ENCODE measurements around the gene STX4. TPM values are rescaled to one million over a fixed set of nuclear protein-coding genes. Genes with fewer than 3 reads are reported as not detected.

Gene STX4
- total RNA-seq, 1 donor from 2014 or later = 26.1 TPM

DNA sequence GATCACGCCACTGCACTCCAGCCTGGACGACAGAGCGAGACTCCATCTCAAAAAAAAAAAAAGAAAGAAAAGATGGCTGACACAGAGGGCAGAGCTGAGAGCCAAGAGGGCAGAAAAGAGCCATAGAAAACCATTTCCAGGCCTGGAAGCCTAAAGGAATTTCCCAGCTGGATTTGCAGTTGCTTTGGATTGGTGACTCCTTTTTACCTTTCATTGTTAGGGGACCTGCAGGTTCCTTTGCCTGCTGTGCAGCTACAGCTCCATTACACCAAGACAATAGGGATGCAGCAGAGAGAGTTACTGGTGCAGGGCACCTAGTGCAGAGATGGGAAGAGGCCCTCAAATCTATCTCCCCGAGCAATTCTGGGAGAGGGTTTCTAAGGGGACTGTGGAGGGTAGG lies 22.3 kb downstream of the STX4 start:
- TF ChIP-seq, protein P1, sequence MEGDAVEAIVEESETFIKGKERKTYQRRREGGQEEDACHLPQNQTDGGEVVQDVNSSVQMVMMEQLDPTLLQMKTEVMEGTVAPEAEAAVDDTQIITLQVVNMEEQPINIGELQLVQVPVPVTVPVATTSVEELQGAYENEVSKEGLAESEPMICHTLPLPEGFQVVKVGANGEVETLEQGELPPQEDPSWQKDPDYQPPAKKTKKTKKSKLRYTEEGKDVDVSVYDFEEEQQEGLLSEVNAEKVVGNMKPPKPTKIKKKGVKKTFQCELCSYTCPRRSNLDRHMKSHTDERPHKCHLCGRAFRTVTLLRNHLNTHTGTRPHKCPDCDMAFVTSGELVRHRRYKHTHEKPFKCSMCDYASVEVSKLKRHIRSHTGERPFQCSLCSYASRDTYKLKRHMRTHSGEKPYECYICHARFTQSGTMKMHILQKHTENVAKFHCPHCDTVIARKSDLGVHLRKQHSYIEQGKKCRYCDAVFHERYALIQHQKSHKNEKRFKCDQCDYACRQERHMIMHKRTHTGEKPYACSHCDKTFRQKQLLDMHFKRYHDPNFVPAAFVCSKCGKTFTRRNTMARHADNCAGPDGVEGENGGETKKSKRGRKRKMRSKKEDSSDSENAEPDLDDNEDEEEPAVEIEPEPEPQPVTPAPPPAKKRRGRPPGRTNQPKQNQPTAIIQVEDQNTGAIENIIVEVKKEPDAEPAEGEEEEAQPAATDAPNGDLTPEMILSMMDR (conservative IDR thresholded peaks at IDR 0.05; ENCODE audit: low read depth, low read length) = no peak
- no peak overlapping the region for H3K4me3 ChIP-seq (ENCODE audit: low read depth, low read length)
- no peak for DNase-seq (ENCODE audit: low read depth)

DNA sequence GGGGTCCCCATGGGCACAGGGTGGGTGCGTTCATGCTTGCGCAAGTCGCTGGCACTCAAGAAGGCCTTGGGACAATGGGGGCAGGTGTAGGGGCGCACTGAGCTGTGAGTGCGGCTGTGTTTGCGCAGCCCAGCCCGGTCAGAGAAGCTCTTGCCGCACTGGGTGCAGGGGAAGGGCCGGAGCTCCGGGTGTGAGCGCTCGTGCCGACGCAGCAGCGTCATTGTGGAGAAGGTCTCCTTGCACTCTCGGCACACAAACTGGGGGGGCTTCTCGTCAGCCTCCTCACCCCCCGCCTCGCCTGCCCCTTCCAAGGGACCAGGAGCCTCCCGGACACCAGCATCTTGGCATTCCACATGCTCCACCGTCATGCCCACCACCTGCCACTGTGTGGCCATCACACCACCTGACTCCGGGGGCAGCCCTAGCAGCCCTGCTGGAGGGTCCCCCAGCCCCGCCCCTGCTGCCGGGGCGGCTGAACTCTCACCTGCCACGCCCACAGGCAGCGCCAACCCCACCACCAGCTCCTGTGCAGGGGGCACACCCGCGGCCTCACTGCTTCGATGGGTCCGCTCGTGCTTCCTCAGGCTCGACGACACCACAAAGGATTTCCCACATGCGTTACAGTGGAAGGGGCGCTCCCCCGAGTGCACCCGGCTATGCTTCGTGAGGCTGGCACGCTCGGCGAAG lies 27.9 kb downstream of the STX4 start:
- TF ChIP-seq, protein P1 (conservative IDR thresholded peaks at IDR 0.05; ENCODE audit: low read depth, low read length) = no peak
- DNase-seq (ENCODE audit: low read depth) = no peak
- H3K4me3 ChIP-seq (ENCODE audit: low read depth, low read length) = no peak overlapping the region

DNA sequence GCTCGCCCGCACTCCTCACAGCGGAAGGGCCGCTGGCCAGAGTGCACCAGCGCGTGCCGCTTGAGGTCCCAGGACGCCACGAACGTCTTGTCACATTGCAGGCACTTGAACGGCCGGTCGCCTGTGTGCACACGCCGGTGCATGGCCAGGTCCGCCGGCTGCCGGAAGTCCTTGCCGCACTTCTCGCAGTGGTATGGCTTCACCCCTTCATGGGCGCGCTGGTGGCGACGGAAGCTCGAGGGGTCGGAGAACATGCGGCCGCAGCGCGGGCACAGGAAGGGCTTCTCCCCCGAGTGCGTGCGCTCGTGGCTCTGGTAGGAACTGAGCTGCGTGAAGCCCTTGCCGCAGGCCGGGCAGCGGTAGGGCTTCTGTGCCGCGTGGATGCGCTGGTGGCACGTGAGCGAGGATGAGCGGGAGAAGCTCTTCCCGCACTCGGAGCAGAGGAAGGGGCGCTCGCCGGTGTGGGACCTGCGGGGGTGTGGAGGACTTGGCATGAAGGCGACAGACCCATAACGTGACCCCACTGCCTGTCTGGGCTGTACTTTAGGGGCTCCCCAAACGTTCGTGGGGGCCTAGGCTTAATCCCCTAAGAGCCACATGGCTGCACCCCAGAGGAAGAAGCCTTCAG lies 28.6 kb downstream of the STX4 start:
- no peak overlapping the region for H3K4me3 ChIP-seq (ENCODE audit: low read depth, low read length)
- TF ChIP-seq, protein P1 (conservative IDR thresholded peaks at IDR 0.05; ENCODE audit: low read depth, low read length) = no peak

DNA sequence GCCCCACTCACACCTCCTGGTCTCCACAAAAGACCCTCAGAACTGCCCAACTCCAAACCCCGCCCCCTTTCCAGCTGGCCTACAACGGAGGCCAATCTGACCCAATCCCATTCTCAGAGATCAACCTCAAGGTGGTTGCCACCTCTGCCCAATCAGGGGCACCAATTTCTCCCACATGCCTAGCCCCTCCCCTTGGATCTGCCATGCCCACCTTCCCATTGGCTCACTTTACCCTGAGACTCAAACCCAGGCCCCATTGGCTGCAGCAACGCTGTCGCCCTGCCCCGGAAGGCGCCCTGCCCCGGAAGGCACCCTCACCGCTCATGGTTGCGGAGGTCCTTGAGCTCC lies 30.1 kb downstream of the STX4 start:
- no peak for DNase-seq (ENCODE audit: low read depth)
- H3K4me3 ChIP-seq (ENCODE audit: low read depth, low read length) = no peak overlapping the region
- TF ChIP-seq, protein P1 (conservative IDR thresholded peaks at IDR 0.05; ENCODE audit: low read depth, low read length) = no peak

More for the DNA sequence above, 28.6 kb downstream of the STX4 start:
- DNase-seq (ENCODE audit: low read depth) = no peak

DNA sequence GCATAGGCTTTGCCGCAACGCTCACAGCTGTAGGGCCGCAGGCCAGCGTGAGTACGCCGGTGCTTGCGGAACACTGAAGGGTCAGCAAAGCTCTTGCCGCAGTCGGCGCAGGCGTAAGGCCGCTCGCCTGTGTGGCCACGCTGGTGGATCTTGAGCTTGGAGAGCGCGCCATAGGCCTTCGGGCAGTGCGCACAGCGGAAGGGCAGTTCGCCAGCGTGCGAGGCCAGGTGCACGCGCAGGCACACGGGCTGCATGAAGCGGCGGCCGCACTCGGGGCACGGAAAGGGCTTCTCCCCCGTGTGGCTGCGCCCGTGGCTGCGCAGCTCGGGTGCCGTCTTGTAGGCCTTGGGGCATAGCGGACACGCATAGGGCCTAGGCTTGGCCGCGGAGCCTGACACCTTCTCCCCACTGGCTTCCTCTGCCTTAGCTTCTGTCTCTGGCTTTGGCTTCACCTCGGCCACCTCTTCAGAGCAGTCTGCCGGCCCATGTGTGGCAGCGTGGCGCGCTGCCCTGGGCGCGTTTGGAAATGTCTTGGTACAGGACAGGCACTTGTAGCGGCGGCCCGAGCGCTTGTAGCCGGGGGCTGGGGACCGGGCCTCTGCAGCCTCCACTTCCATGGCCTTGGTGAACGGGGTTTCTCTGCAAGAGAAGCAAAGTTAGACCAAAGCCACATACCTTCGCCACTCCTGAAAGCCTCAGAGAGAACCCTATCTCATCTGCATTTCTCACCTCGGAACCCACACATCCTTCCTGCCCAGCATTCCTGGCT lies 30.7 kb downstream of the STX4 start:
- DNase-seq (ENCODE audit: low read depth) = no peak
- TF ChIP-seq, protein P1 (conservative IDR thresholded peaks at IDR 0.05; ENCODE audit: low read depth, low read length) = no peak
- no peak overlapping the region for H3K4me3 ChIP-seq (ENCODE audit: low read depth, low read length)

DNA sequence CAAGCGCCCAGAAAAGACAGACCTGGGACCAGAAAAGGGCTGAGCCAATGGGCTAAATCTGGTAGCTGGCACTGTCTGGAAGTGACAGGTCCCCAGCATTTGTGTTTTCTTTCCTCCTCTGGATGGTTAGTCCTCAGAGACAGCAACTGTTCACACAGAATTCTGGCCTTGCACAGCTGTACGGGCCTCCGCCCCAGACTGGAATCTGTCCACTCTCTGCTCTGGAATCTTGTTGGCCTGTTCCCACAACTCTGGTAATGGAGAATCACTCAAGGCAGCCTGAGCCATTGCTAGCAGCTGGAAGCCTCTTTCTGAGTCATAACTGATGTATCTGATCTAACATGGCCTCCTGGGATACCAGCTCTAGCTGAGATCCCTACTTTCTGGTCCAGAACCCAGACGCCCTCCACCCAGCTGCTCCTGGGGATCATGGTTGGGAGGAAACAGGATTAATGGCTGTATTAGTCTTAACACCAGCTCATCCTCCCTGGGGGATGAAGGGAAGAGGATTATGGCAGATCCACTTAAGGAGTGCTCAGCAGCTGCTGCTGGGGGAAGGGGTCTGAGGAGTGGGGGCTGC lies 31.6 kb downstream of the STX4 start:
- H3K4me3 ChIP-seq (ENCODE audit: low read depth, low read length) = no peak overlapping the region
- no peak for DNase-seq (ENCODE audit: low read depth)
- TF ChIP-seq, protein P1 (conservative IDR thresholded peaks at IDR 0.05; ENCODE audit: low read depth, low read length) = no peak
